A549 (cell line): ENCODE results near the gene PTPRJ. TPM values are rescaled to one million over a fixed set of nuclear protein-coding genes. Genes with fewer than 3 reads are reported as not detected.

Experiments used
- ATAC-seq, 2 experiments: fragments of 200-7000 bp in 1 of 2; fragments of >200 bp in 1 of 2; cut with Nextera tagmentation in 1 of 2; cut with Tn5 transposase in 1 of 2; 3 replicates each; pipeline versions ENCODE4 v1.8.0 to v1.9.1; 2018 to 2020; ENCODE audit warnings: mild to moderate bottlenecking in 1 of 2, moderate library complexity in 1 of 2
- CTCF ChIA-PET: fragments of 300-600 bp; sonication (Branson Sonifier 250); formaldehyde crosslinking; extraction: SDS; loops from one replicate; lab custom pipeline; 2021; ENCODE audit warnings: antibody characterized with exemption, inconsistent platforms; lab: Yijun Ruan, JAX
- POLR2A ChIA-PET: fragments of 350-600 bp; formaldehyde crosslinking; extraction: SDS; loops from one replicate; lab custom pipeline; 2021; ENCODE audit warnings: antibody characterized with exemption, inconsistent platforms; lab: Yijun Ruan, JAX
- DNase-seq, 2 experiments: peaks; one replicate each; pipeline versions ENCODE4 v3.0.0 to v3.0.0-alpha.2; 2011 to 2016; ENCODE audit warnings: low read depth in 1 of 2, low spot score in 1 of 2
- FAIRE-seq: peaks from 2 replicates; lab custom pipeline; 2011; peaks lifted over from hg19 to GRCh38; lab: Jason Lieb, UNC
- H3K27ac ChIP-seq, 2 experiments: fragments of >200 bp; sonication (Bioruptor Twin); formaldehyde crosslinking; 3 replicates each; pipeline ENCODE4 v1.5.1; 2016 to 2017
- H3K4me1 ChIP-seq: fragments of >200 bp; sonication (Bioruptor Twin); formaldehyde crosslinking; 3 replicates; pipeline ENCODE4 v1.6.1; 2016
- H3K4me2 ChIP-seq: fragments of >200 bp; sonication (Bioruptor Twin); formaldehyde crosslinking; 3 replicates; pipeline ENCODE4 v1.6.1; 2016
- H3K4me3 ChIP-seq: fragments of >200 bp; sonication (Bioruptor Twin); formaldehyde crosslinking; 3 replicates; pipeline ENCODE4 v1.5.1; 2016
- H3K9me3 ChIP-seq: fragments of >200 bp; sonication (Bioruptor Twin); formaldehyde crosslinking; 3 replicates; pipeline ENCODE4 v1.6.1; 2016
- ATOH8 ChIP-seq: fragments of 250-450 bp; sonication (Bioruptor Pico); IDR thresholded peaks from 2 replicates; pipeline ENCODE4 v1.5.0; 2020; ENCODE audit warnings: low read depth, mild to moderate bottlenecking, moderate library complexity
- BHLHE40 ChIP-seq: IDR thresholded peaks from 2 replicates; pipeline ENCODE4 v1.6.1; 2012; ENCODE audit warnings: low read depth, low read length, inconsistent platforms
- CBX2 ChIP-seq: fragments of 200-600 bp; sonication (generic); IDR thresholded peaks from 2 replicates; pipeline ENCODE4 v1.6.1; 2016; ENCODE audit warnings: low read depth, mild to moderate bottlenecking, borderline replicate concordance
- CBX8 ChIP-seq: fragments of 200-600 bp; sonication (generic); IDR thresholded peaks from 2 replicates; pipeline ENCODE4 v1.6.1; 2016
- CHD2 ChIP-seq: fragments of 150-350 bp; IDR thresholded peaks from 2 replicates; pipeline ENCODE4 v1.6.1; 2014; ENCODE audit warnings: low read length; ENCODE audit not compliant: partially characterized antibody
- EHMT2 ChIP-seq: fragments of 200-600 bp; sonication (generic); IDR thresholded peaks from 2 replicates; pipeline ENCODE4 v1.6.1; 2016; ENCODE audit warnings: antibody characterized with exemption, low read depth, mild to moderate bottlenecking, moderate library complexity
- GATA3 ChIP-seq: IDR thresholded peaks from 2 replicates; pipeline ENCODE4 v1.6.1; 2012; ENCODE audit warnings: borderline replicate concordance
- HEYL ChIP-seq: fragments of 250-450 bp; sonication (Bioruptor Pico); IDR thresholded peaks from 2 replicates; pipeline ENCODE4 v1.8.0; 2021; ENCODE audit warnings: mild to moderate bottlenecking, moderate library complexity
- HOXA7 ChIP-seq: fragments of 250-450 bp; sonication (Bioruptor Pico); IDR thresholded peaks from 2 replicates; pipeline ENCODE4 v1.5.0; 2020; ENCODE audit warnings: mild to moderate bottlenecking, moderate library complexity
- HOXB13 ChIP-seq: fragments of 250-450 bp; sonication (Bioruptor Pico); IDR thresholded peaks from 2 replicates; pipeline ENCODE4 v1.5.0; 2020; ENCODE audit warnings: low read depth, mild to moderate bottlenecking, moderate library complexity
- JUN ChIP-seq, 2 experiments: fragments of >200 bp; sonication (Bioruptor Twin); formaldehyde crosslinking; IDR thresholded peaks; 2 replicates in 1 of 2; 3 replicates in 1 of 2; pipeline ENCODE4 v1.6.1; 2016 to 2017
- JUNB ChIP-seq: fragments of >200 bp; sonication (Bioruptor Twin); formaldehyde crosslinking; IDR thresholded peaks from 2 replicates; pipeline ENCODE4 v1.6.1; 2016
- KDM1A ChIP-seq: fragments of 200-600 bp; sonication (generic); IDR thresholded peaks from 2 replicates; pipeline ENCODE4 v1.6.1; 2016; ENCODE audit warnings: low read depth, mild to moderate bottlenecking
- KDM5A ChIP-seq: fragments of 200-600 bp; sonication (generic); IDR thresholded peaks from 2 replicates; pipeline ENCODE4 v1.6.1; 2016; ENCODE audit warnings: antibody characterized with exemption, mild to moderate bottlenecking
- MAFK ChIP-seq: fragments of 450-650 bp; IDR thresholded peaks from 2 replicates; pipeline ENCODE4 v1.6.1; 2014; ENCODE audit not compliant: partially characterized antibody
- MAX ChIP-seq: IDR thresholded peaks from 2 replicates; pipeline ENCODE4 v1.6.1; 2012
- RCOR1 ChIP-seq: fragments of 150-350 bp; IDR thresholded peaks from 2 replicates; pipeline ENCODE4 v1.6.1; 2014; ENCODE audit warnings: antibody characterized with exemption, low read length, low read depth
- RNF2 ChIP-seq: fragments of 200-600 bp; sonication (generic); IDR thresholded peaks from 2 replicates; pipeline ENCODE4 v1.6.1; 2016; ENCODE audit warnings: low read depth, mild to moderate bottlenecking, antibody characterized with exemption, moderate library complexity, borderline replicate concordance
- SMC3 ChIP-seq: fragments of >200 bp; sonication (Bioruptor Twin); formaldehyde crosslinking; IDR thresholded peaks from 3 replicates; pipeline ENCODE4 v1.6.1; 2018; ENCODE audit warnings: inconsistent platforms
- TP53 ChIP-seq: fragments of 250-450 bp; sonication (Bioruptor Pico); IDR thresholded peaks from 2 replicates; pipeline ENCODE4 v1.5.0; 2021; ENCODE audit warnings: mild to moderate bottlenecking, moderate library complexity
- ZFP36 ChIP-seq: fragments of 450-650 bp; IDR thresholded peaks from 2 replicates; pipeline ENCODE4 v1.6.1; 2014; ENCODE audit warnings: borderline replicate concordance; ENCODE audit not compliant: partially characterized antibody
- ZSCAN20 ChIP-seq: fragments of 250-450 bp; sonication (Bioruptor Pico); IDR thresholded peaks from 2 replicates; pipeline ENCODE4 v1.8.0; 2022; ENCODE audit warnings: mild to moderate bottlenecking, moderate library complexity
- WGBS: methylation state at CpG from one replicate; pipeline ENCODE4 v1.1.6; 2017; ENCODE audit errors: missing lambda C conversion rate; 5-methylcytosine and 5-hydroxymethylcytosine counted together
- polyA plus RNA-seq, 4 experiments: library from polyadenylated mRNA; depleted of rRNA in 3 of 4; stranded (reverse); fragments of >200 nt; fragmentation: RNase III in 1 of 4; extraction: RNeasy Plus Mini Kit Qiagen cat#74134 plus additional on column Dnase treatment in 1 of 4; gene quantifications; 2 replicates in 3 of 4; 3 replicates in 1 of 4; pipeline ENCODE4 v1.2.3, GENCODE V29; 2011 to 2017
- TF ChIP-seq, protein P1 (sequence below): fragments of >200 bp; sonication (Bioruptor Twin); formaldehyde crosslinking; IDR thresholded peaks from 2 replicates; pipeline ENCODE4 v1.6.1; 2016
- TF ChIP-seq, protein P2 (sequence below): fragments of 150-350 bp; IDR thresholded peaks from 2 replicates; pipeline ENCODE4 v1.6.1; 2014; ENCODE audit warnings: low read depth, mild to moderate bottlenecking, low read length

Gene PTPRJ
- polyA plus RNA-seq, 2 of the 4 experiments (the other 2 are of a cell fraction): 30.3 to 50.5 TPM

DNA sequence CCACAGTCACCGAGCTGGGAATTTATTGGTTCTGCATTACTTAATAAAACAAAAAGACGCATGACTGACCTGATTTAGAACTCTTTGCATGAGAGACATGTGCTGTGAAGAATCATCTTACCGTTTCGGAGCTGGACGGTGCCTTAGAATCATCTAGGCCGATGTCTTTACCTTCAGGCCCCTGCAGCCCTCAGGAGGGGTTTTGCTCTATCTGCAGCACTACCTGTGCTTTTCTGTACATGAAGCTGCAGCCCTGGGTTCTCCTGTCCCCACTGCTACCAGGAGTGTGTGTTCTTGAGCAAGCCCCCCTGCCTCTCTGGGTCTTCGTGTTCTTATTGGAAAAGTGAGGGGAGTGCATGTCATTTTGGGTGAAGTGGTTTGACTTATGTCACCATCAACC, 142.3 kb downstream of the PTPRJ start:
- DNase-seq: no peak
- Histone ChIP-seq H3K4me3 (no peak overlapping the region), H3K27ac (no peak overlapping the region), H3K9me3 (no peaks in the 10 kb centered on the region), H3K4me2 (no peak overlapping the region), H3K4me1 (no peaks in the 10 kb centered on the region)
- CTCF ChIA-PET: interaction anchor here (0.9 to 1.1 kb wide), 2 partner anchors 18 to 188 kb away, joined by 3 to 5 read pairs; no protein-coding TSS in a partner anchor
- WGBS: 86% methylated on average over 7 of the region's 7 CpGs
- no peak for ATAC-seq
- POLR2A ChIA-PET: no interaction called here
- no peak for FAIRE-seq
- TF ChIP-seq CBX8 (no peak), ZSCAN20 (CRISPR knock-in tag) (no peak), HEYL (CRISPR knock-in tag) (no peak), TP53 (CRISPR knock-in tag) (no peak), EHMT2 (no peak), MAFK (no peak), JUNB (no peak), SMC3 (no peak), HOXB13 (CRISPR knock-in tag) (no peak), JUN (IDR thresholded peaks at IDR 0.05) (no peak), KDM1A (no peak), ZFP36 (no peak), CBX2 (no peak), GATA3 (no peak), RNF2 (no peak), HOXA7 (no peak), ATOH8 (CRISPR knock-in tag) (no peak)
- TF ChIP-seq, protein P1, sequence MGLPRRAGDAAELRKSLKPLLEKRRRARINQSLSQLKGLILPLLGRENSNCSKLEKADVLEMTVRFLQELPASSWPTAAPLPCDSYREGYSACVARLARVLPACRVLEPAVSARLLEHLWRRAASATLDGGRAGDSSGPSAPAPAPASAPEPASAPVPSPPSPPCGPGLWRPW: no peak

- CTCF ChIA-PET: interaction anchor here (1.5 kb wide), 1 partner anchor 189 kb away, joined by 4 read pairs; no protein-coding TSS in a partner anchor
- no peak for FAIRE-seq
- H3K4me2 ChIP-seq: no peak overlapping the region
Measured at GRCh38 chr11:48123254-48123875, 143.0 kb downstream of the PTPRJ start.

More at GRCh38 chr11:48123254-48123875, 143.0 kb downstream of the PTPRJ start:
- DNase-seq: no peak
- ATAC-seq: no peak
- POLR2A ChIA-PET: no interaction called here
- Histone ChIP-seq H3K9me3 (no peaks in the 10 kb centered on the region), H3K4me1 (no peaks in the 10 kb centered on the region), H3K27ac (no peak overlapping the region), H3K4me3 (no peak overlapping the region)
- TF ChIP-seq HEYL (CRISPR knock-in tag): no peak
- no peak for TF ChIP-seq RCOR1
- no peak for TF ChIP-seq MAX
- TF ChIP-seq, protein P2, sequence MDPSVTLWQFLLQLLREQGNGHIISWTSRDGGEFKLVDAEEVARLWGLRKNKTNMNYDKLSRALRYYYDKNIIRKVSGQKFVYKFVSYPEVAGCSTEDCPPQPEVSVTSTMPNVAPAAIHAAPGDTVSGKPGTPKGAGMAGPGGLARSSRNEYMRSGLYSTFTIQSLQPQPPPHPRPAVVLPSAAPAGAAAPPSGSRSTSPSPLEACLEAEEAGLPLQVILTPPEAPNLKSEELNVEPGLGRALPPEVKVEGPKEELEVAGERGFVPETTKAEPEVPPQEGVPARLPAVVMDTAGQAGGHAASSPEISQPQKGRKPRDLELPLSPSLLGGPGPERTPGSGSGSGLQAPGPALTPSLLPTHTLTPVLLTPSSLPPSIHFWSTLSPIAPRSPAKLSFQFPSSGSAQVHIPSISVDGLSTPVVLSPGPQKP: no peak
- no peak for TF ChIP-seq JUN (IDR thresholded peaks at IDR 0.05)
- no peak for TF ChIP-seq KDM5A
- TF ChIP-seq BHLHE40: no peak
- no peak for TF ChIP-seq CHD2
- WGBS: 93% methylated on average over 8 of the region's 8 CpGs
